ENCODE results near the gene OCLN.
"Not testable (repeated sequence)": the region's sequence is repeated elsewhere in the genome, so short reads cannot be mapped to it uniquely, and the experiment has no call there.

Gene OCLN, protein sequence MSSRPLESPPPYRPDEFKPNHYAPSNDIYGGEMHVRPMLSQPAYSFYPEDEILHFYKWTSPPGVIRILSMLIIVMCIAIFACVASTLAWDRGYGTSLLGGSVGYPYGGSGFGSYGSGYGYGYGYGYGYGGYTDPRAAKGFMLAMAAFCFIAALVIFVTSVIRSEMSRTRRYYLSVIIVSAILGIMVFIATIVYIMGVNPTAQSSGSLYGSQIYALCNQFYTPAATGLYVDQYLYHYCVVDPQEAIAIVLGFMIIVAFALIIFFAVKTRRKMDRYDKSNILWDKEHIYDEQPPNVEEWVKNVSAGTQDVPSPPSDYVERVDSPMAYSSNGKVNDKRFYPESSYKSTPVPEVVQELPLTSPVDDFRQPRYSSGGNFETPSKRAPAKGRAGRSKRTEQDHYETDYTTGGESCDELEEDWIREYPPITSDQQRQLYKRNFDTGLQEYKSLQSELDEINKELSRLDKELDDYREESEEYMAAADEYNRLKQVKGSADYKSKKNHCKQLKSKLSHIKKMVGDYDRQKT

DNA sequence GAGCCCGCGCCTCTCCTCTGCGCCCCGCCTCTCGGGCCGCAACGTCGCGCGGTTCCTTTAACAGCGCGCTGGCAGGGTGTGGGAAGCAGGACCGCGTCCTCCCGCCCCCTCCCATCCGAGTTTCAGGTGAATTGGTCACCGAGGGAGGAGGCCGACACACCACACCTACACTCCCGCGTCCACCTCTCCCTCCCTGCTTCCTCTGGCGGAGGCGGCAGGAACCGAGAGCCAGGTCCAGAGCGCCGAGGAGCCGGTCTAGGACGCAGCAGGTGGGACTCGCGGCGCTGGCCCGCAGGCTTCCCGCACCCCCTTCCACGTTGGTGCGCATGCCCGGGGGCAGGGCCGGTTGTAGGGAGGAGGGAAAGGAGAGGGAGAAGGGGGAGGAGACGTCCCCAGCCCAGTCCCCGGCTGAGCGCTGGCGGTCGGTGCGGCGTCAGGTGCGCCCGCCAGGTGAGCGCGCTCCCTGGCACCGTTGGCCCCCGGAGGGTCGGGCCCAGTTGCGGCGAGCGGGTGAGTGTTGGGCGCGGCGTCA, at the start of gene OCLN:
Gene OCLN, plus strand, starts transcription at position 400 of the 532 bp plus-strand sequence. CDS start 11,455 bp downstream, outside the sequence.
- DNase-seq (ENCODE audit: low spot score): peak; percentile 91

- no peak for DNase-seq (ENCODE audit: low spot score)
Observed at GRCh38 chr5:69444127-69444754, 48.3 kb upstream of the OCLN start.

- no peak for DNase-seq (ENCODE audit: low spot score)
Observed at GRCh38 chr5:69449511-69449910, 43.1 kb upstream of the OCLN start.

DNA sequence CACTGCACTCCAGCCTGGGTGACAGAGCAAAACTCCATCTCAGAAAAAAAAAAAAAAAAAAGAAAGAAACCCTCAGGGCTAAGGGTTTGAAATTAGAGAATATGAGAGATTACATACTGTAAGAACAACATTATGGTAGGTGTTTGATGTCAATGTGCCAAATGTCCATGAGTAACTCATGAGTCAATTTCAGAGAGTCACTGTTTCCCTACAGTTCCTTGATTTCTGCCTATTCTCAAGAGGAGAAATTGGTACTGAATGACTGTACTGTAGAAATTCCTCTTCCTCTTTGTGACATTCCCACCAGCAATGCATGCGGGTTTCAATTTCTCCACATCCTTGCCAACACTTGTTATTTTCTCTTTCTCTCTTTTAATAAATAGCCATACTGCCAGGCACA, 42.5 kb upstream of the OCLN start:
- DNase-seq (ENCODE audit: low spot score): peak; percentile 64

GRCh38 chr5:69450527-69450926, 42.1 kb upstream of the OCLN start:
- DNase-seq (ENCODE audit: low spot score): not testable (repeated sequence)

GRCh38 chr5:69451941-69452647, 40.5 kb upstream of the OCLN start:
- peak; percentile 68 for DNase-seq (ENCODE audit: low spot score)

DNA sequence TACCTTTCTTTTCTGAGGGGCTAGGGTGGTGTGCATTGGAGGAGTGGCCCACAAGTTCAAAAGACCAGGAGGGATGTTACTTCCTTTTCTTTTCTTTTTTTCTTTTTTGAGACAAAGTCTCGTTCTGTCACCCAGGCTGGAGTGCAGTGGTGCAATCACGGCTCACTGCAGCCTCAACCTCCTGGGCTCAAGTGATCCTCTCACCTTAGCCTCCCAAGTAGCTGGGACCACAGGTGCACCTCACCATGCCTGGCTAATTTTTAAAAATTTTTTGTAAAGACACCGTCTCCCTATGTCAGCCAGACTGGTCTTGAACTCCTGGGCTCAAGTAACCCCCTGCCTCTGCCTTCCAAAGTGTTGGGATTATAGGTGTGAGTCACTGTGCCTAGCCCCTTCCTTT, 39.1 kb upstream of the OCLN start:
- DNase-seq (ENCODE audit: low spot score): peak; percentile 36

DNA sequence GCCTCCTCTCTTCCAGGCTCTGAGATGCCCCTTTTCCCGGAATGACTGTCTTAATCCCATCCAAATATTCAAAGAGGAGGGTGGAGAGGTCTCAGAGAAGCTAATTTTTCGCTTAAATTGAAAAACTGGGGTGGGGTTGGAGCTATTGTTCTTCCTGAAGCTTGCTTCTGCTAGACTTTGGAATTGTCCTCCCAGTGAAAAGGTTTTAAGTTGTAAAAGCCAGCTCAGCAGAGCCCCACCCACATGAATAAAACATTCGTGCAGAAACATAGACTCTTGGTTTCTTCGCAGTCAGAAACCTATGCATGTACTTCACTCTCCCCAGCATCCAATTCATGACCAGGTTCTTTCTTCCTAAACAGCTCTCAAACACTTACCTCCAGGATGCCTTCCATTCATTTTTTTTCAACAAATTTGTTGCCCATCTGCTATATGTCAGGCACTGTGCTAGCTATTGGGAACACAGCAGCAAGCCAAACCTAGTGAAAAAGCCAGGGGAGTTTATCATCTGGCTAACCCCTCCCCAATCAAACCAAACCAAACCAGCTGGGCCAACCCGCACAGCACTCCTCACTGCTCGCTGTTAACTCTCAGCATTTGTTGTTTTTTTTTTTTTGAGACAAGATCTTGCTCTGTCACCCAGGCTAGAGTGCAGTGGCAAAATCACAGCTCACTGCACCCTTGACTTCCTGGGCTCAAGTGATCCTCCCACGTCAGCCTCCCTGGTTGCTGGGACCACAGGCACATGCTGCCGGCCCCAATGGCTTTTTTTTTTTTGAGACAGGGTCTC, 37.9 kb upstream of the OCLN start:
- DNase-seq (ENCODE audit: low spot score): peak; percentile 44

DNA sequence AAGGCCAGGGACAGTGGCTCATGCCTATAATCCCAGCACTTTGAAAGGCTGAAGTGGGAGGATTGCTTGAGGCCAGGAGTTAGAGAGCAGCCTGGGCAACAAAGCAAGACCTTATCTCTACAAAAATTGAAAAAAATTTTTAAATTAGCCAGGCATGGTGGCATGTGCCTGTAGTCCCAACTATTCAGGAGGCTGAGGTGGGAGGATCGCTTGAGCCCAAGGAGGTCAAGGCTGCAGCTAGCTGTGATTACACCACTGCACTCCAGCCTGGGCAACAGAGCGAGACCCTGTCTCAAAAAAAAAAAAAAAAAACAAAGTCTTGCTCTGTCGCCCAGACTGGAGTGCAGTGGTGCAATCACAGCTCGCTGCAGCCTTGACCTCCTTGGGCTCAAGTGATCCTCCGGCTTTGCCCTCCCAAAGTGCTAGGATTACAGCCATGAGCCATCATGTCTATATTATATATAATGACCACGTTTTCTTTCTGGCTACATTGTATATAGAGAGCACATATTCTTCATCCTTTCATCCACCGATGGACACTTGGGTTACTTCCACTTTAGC, 37.1 kb upstream of the OCLN start:
- DNase-seq (ENCODE audit: low spot score): not testable (repeated sequence)

GRCh38 chr5:69462170-69462569, 30.4 kb upstream of the OCLN start:
- DNase-seq (ENCODE audit: low spot score): no peak

DNA sequence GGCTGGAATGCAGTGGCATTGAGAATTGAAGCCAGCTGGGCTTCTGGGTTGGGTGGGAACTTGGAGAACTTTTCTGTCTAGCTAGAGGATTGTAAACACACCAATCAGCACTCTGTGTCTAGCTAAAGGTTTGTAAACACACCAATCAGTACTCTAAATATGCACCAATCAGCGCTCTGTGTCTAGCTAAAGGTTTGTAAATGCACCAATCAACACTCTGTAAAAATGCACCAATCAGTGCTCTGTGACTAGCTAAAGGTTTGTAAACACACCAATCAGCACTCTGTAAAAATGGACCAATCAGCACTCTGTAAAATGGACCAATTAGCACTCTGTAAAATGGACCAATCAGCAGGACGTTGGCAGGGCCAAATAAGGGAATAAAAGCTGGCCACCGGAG, 26.2 kb upstream of the OCLN start:
- DNase-seq (ENCODE audit: low spot score): not testable (repeated sequence)

DNA sequence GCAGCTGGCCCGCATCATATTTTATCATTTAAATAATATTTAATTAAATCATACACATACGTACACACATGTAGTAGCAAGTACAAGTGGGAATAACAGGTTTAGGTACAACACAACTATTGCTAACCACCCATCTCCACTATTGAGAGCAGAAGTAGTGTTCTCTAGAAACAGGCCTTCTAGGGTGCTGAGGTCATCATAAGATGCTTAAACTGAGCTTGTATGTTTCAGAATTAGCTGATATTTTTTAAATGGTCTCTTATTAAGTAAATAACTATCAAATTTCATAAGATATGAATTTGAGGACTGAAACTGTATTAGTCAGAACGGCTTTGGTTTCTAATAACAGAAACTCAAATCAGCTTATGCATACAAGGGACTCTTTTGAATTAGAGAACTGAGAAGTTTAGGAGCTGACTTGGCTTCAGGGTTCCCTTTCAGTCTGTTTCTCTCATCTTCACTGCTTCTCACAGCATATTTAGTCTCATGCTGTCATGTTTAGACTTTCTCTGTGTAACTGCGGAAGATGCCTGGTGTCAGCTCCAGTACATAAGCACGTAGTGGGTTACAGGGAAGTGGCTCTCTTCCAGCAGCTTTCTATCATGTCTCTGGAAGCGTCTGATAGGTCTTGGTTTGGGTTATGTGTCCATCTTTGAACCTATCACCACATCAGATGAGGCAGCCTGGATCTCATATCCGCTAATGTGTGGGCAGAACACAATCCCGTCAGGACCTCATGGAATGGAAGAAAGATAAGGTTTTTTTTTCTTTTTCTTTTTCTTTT, 25.0 kb upstream of the OCLN start:
- no peak for DNase-seq (ENCODE audit: low spot score)

DNA sequence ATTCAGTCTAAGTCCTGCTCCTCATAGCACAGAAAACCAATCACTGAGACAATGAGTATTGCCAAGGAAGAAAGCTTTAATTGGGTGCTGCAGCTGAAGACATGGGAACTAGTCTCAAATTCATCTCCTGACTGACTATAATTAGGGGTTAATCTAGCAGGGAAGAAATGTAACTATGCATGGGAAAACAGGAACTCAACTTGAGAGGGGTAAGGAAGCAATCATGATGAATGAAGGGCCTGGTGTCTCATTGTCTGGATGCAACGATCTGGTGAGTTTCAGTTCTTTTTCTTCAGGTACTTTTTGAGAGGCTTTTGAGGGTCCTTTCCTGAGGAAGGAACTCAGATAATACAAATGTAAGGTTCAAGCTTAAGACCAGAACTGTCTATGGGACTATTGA, 24.0 kb upstream of the OCLN start:
- DNase-seq (ENCODE audit: low spot score): no peak

DNA sequence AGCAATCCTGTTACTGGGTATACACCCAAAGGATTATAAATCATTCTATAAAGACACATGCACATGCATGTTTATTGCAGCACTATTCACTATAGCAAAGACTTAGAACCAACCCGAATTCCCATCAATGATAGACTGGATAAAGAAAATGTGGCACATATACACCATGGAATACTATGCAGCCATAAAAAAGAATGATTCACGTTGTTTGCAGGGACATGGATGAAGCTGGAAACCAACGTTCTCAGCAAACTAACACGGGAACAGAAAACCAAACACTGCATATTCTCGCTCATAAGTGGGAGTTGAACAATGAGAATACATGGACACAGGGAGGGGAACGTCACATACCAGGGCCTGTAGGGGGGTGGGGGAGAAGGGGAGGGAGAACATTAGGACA, 21.1 kb upstream of the OCLN start:
- DNase-seq (ENCODE audit: low spot score): not testable (repeated sequence)

DNA sequence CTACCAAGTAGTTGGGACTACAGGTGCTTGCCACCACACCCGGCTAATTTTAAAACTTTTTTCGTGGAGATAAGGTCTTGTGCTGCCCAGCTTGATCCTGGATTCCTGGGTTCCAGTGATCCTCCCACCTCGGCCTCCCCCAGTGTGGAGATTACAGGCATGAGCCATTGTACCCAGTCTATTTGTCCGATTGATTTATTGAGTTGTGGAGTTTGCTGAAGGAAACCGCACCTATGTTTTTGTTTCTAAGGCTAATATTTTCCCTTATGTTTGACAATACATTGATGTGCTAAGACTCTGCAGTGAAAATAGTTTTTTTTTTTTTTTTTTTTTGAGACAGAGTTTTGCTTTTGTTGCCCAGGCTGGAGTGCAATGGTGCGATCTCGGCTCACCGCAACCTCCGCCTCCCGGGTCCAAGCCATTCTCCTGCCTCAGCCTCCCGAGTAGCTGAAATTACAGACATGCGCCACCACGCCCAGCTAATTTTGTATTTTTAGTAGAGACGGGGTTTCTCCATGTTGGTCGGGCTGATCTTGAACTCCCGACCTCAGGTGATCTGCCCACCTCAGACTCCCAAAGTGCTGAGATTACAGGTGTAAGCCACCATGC, 20.0 kb upstream of the OCLN start:
- not testable (repeated sequence) for DNase-seq (ENCODE audit: low spot score)

DNA sequence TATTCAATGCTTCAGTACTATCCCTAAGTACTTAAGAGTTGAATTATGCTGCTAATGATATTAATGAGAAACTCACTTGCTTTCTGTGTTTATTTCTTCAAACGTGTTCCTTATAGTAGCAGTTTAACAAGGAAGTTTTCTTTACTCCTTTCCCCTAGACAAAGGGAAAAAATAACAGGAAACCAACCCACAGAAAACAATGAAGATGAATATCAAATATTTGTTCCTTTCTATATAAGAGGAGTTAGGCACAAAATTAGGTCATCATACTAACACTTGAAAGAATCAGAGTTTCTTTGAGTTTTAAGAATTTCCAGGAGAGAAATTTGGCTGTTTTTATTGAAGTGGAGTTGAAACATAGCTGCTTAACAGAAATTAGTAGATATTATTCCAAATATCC, 15.4 kb upstream of the OCLN start:
- no peak for DNase-seq (ENCODE audit: low spot score)

DNA sequence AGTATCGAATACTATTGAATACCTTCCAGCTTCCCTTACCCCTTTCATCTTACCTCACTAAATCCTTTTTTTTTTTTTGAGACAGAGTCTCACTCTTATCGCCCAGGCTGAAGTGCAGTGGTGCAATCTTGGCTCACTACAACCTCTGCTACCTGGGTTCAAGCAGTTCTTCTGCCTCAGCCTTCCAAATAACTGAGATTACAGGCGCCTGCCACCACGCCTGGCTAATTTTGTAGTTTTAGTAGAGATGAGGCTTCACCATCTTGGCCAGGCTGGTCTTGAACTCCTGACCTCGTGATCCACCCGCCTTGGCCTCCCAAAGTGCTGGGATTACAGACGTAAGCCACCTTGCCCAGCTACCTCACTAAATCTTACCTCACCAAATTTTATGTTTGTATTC, 14.3 kb upstream of the OCLN start:
- DNase-seq (ENCODE audit: low spot score): not testable (repeated sequence)

DNA sequence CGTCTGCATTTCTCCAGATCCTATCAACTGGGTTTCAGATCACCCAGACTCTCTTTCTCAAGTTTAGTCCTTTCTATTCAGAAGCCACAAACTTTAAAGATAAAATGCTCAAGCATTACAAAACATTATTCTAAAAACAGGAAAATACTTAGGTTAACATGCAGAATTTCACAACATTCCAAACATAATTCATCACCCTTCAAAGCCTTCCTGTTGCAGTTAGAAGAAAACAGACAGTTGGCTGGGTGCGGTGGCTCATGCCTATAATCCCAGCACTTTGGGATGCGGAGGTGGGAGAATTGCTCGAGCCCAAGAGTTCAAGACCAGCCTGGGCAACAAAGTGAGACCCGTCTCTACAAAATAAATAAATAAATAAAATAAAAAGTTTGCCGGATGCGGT, 7.7 kb upstream of the OCLN start:
- DNase-seq (ENCODE audit: low spot score): no peak

DNA sequence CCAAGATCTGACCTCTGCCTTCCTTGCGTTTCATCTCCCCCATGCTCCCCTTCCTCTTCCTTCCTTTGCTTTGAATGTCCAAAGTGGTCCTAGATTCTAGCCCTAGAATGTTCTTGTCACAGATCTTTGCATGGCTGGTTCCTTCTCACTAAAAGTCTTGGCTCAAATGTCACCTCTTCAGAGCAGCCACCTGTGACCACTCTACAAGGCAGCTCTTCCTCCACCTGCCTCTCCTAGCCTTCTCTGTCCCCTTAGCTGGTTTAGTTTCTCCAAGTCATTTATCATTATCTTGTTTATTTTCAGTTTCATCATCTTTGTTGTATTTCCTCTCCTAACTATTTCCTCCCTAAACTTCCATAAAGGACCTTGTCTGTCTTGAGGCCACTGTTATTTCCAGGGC, 7.1 kb upstream of the OCLN start:
- DNase-seq (ENCODE audit: low spot score): no peak

DNA sequence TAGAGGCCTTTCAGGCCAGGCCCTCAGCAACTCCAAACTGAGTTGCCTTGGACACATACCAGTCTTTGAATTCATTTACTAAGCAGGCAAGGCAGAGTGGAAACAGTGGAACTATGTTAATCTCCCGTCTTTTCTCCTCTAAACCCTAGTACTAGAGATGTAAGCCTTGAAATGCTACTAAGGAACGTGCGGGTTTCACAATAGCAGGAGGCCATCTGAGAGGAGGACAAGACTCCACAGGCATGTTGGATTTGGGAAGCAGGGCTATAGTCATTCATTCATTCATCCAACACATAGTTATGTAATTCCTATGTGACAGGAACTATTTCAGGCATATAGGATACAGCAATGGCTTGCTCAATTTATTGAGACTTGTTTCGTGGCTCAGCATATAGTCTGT, 3.3 kb upstream of the OCLN start:
- no peak for DNase-seq (ENCODE audit: low spot score)

Measured in LoVo (cell line).